Measurements from ENCODE around the gene STAP2.

STAP2 gene

GRCh38 chr19:4338441-4339355 lies at the start of gene STAP2:
Gene STAP2, minus strand, starts transcription at chr19:4338827. Its CDS starts 74 bp downstream, at chr19:4338753.
- peak; percentile 58 for DNase-seq

- no peak for DNase-seq
These were observed 47.6 kb upstream of the STAP2 start for GRCh38 chr19:4386041-4386782.

DNA sequence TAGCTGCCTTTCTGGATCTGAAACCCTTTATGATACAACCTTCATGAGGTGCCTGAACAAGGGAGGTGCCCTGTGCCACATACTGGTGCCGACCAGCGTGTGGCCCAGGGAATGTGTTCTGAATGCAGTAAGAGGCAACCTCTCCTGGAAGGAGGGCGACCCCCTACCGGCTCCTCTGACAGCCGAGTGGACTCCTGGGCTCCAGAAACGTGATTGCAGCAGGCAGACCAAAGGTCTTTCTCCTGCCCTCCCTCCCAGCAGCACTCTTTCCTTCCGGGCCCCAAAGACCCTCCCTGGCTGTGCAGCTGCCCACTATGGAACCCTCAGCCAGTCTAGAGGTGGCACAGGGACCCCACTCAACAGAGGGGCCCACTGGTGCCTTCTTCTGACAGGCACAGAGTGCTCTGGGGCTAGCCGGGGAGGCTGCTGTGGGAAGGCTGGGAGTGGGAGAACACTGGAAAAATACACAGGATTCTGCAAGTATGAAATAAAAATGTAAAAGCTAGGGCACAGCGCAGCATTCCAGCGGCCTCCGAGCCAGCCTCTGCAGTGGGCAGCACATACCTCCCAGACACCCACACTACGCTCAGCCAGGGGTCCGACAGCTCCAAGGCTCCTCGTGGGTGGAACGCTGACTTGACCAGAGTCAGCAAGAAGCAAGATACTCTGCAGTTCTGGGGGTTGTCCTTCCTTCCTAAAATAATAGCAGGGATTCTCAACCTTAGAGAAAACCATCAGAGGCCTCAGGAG lies 46.8 kb upstream of the STAP2 start:
- no peak for DNase-seq

DNA sequence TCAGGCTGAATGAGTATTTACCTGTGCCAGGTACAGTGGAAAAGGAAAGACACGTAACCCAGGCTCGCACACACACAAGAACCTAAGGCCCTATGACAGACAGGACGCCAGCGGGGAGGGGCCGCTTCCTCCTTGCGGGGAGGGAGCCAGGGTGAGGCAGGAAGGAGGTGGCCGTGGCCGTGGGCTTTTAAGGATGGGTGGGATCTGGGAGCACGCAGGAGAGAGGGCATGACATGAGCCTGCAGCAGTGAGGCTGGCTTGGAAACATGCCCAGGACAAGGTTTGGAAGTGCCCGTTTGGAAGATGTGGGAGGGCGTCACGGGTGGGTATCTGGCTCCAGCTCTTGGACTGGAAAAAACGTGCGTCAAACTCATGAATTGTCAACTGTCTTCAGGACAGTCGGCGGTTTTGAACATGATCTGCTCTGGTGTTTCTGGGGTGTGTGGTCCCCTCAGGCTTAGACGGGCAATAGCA lies 41.7 kb upstream of the STAP2 start:
- DNase-seq: no peak

DNA sequence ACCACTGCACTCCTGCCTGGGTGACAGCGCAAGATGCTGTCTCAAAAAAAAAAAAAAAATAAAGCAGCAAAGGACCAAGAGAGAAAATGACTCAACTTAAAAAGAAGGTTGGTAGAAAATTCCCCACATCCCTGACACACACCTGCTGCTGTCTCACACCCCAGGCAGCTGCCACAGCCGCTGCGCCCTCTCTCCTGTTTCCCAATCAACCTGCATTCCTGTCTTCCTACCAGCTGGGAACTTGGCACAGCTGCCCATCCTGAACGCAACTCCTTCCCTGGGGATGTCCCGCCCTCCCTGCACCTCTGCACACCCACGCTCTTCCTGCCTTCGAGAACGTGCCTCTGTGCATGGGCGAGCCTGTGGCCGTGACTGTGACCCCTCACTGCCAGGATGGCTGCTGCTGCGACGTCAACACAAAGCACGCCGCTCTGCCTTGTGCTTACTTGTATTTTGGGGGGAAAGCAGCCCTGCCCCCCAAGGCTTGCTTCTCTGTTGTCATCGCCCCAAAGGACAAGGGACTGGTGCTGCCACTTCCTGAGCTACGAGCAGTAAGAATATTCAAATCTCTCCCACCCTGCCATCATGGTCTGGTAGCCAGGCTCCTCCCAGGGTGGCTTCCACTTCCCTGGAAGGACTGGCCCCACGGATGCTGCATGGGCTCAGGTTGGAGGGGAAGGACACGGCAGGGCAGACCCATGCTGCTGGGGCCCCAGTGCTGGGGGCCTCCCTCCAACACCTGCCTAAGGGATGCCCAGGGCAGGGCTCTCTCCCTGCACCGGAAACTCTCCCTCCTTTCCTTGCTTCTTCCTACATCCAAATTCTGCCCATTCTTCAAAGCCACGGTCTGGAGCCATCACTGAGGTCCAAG lies 41.0 kb upstream of the STAP2 start:
- peak; percentile 95 for DNase-seq

- no peak for DNase-seq
These were observed 40.3 kb upstream of the STAP2 start for GRCh38 chr19:4378886-4379285.

DNA sequence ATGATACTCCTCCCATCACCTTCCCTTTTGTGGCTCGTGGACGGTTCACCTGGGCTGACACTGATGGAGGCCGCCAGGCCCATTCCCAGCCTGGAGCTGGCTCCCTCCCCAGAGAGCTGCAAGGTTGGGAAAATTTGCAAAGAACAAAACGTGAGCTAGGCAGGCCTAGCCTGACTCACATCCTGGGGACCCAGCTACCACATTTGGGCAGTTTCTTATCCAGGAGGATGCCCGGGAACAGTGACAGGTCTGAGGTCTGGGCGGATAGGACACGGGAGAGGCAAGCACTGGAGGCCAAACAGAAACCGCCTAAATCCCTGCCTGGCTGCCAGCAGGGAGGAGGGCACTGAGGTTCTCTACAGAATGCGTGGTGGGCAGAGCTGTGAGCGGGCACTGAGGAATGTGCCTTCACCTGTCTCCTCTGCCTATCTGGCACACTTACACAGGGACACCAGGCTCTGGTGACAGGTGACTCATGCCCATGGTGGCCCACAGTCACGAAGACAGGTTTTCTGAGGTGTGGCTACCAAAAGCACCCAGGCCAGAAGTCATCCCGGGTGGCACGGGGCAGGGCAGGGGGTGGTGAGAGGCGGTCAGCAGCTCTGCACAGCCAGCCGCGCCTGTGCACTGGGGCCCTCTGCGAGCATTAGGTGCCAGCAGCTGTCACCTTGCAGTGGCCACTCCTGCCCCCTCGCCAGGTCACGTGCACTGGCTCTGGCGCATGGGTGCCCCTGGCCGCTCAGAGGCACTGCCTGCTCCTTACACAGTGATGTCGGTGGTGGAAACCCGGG lies 38.6 kb upstream of the STAP2 start:
- DNase-seq: no peak

DNA sequence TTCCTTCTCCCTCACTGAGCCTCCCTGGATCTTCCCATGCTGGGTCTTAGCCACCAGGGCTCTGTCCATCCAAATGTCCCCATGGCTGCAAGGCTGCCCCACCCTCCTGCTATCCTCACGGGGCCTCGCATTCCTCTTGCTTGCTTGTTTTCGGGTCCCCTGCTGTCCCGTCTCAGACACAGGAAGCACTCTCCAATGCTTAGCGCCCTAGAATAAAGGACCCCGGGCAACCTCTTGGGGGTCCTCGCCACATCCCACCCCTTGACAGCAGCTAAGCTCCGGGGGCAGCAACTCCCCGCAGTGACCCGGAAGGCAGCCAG lies 38.0 kb upstream of the STAP2 start:
- no peak for DNase-seq

- DNase-seq: no peak
These were observed 37.5 kb upstream of the STAP2 start for GRCh38 chr19:4376028-4376670.

- DNase-seq: peak; percentile 85
These were observed 36.8 kb upstream of the STAP2 start for GRCh38 chr19:4375164-4376027.

- DNase-seq: no peak
These were observed 36.0 kb upstream of the STAP2 start for GRCh38 chr19:4374498-4375163.

GRCh38 chr19:4373601-4374497 lies 35.2 kb upstream of the STAP2 start:
- no peak for DNase-seq

DNA sequence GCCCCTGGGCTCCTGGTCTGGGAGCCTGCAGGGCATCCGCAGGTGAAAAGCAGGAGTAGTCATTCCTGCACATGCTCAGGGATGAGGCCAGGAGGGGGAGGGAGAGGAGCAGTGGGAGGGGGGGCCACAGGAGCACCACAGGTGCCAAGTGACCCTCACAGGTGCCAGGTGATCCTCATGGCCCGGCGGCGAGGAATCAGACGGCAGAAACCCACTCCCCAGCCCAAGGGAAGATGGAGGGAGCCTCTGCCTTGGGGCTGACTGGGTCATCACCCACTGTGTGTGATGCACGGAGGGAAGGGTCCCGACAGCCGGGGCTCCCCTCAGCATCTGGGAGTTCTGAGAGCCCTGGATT lies 34.4 kb upstream of the STAP2 start:
- no peak for DNase-seq

DNA sequence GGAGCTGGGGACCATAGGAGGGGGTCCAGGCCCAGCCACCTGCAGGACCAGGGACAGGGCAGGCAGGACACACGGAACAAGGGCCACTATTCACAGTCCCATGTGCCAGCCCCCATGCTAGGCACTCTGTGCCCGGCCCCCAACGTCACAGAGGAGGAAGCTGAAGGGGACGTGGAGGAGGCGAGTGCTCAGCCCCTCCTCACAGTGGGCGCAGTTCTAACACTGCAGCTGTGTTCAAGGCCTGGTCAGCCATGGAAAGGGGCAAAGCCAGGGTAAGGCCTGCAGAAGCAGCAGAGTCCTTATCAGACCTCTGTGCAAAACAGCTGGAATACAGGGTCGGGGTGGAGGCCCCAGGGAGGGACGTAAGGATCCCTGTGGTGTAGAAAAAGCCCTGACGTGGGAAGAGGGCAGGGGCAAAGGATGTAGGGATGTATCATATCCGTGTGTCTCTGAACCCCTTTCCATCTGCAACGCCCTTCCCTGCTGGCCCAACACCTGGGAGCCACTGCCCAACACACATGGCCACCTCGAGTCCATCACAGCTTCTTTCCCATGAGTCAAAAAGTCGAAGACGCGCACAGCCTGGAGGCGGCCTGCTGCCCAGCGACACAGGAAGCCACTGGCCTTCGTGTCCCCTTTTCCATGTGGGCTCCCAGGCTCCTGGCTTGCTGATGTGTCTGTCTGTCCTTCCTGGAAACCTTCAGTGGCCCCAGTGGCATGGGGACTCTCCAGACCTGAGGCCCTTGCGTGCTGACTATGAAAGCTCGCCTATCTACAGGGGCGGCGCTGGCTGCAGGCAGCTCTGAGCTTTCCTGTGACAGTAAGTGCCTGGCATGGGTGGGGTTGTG lies 33.8 kb upstream of the STAP2 start:
- DNase-seq: no peak

GRCh38 chr19:4371247-4372164 lies 32.9 kb upstream of the STAP2 start:
- peak; percentile 69 for DNase-seq

DNA sequence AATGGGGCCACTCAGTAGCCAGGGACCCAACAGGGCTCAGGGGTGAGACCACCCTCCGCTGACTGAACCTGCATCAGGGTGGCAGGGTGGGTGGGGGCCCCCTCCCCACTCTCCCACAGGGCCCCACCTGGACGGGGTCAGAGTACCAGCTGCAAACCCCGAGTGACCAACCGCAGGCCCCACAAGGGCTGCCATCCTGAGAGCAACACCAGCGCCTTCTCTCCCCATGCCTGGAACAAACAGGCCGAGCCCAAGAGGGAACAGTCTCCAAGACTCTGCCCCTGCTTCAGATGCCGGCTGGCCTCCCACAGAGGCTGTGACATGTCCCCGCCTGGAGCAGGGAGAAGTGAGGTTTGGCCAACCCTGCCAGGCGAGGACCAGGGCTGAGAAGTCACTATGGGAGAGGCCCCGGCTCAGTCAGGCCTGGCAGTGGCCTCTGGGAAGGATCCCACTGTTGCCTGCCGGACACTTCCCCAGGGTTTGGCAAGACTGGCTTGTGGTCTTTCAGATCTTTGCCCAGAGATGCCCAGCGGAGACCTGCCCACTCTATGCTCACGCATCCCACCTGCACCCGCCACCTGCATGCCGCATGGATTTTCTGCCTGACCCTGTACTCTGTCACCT lies 31.9 kb upstream of the STAP2 start:
- DNase-seq: no peak
